Measurements from ENCODE around the gene ABCC11. TPM values are rescaled to one million over a fixed set of nuclear protein-coding genes. Genes with fewer than 3 reads are reported as not detected.

Gene ABCC11
- total and polyA plus RNA-seq, 2 of the 13 experiments (the other 11 are each of a cell fraction or from before 2014, with no cell fraction given): 1.0 to 1.4 TPM

- H4K20me1 ChIP-seq (ENCODE audit: insufficient read depth, low read length): no peaks in the 10 kb centered on the region
- ATAC-seq: no peak
- no peak overlapping the region for H2AFZ ChIP-seq (ENCODE audit: low read length)
- POLR2A ChIA-PET: interaction anchor here (1.6 kb wide), 1 partner anchor 47 kb away, joined by 3 read pairs; the partner anchor contains the start of gene LONP2
- DNase-seq (ENCODE audit: low spot score): no peak
- H3K36me3 ChIP-seq (replicated peaks in 1 of 2; ENCODE audit: control insufficient read depth in 1 of 2, insufficient read depth in 2 of 2, low read length in 2 of 2): peaks cover 12 to 60% of the 10 kb centered on the region in 2 experiments
- intact Hi-C loops (cut with micrococcal nuclease; ENCODE audit: unreplicated experiment) (no loop called here), in situ Hi-C loops (cut with HindIII; ENCODE audit: extremely low pct_ligation_motif_present, low pct_unique_long_range_greater_than_20kb) (no loop called here)
- H3K79me2 ChIP-seq (ENCODE audit: insufficient read depth, low read length): no peaks in the 10 kb centered on the region
- no peak for FAIRE-seq
- H3K9ac ChIP-seq (ENCODE audit: insufficient read depth, low read depth, low read length): no peak overlapping the region
- 96% methylated on average over 3 of the region's 3 CpGs for WGBS (ENCODE audit: low lambda C conversion rate)
- H3K4me2 ChIP-seq (ENCODE audit: low read depth, low read length): no peak overlapping the region
- peaks cover 15% of the 10 kb centered on the region for H3K4me1 ChIP-seq (ENCODE audit: insufficient read depth, low read length)
- no peak overlapping the region for H3K27ac ChIP-seq (ENCODE audit: extremely low read length, insufficient read depth, low read length)
- no peak overlapping the region for H3K4me3 ChIP-seq (replicated peaks in 1 of 3; ENCODE audit: insufficient read depth in 1 of 3, low read depth in 2 of 3, low read length in 3 of 3)
- TF ChIP-seq POGZ (CRISPR knock-in tag; IDR thresholded peaks at IDR 0.05) (no peak), BRCA1 (CRISPR knock-in tag; IDR thresholded peaks at IDR 0.05) (no peak), BCLAF1 (IDR thresholded peaks at IDR 0.05) (no peak), MZF1 (CRISPR knock-in tag; IDR thresholded peaks at IDR 0.05; ENCODE audit: borderline replicate concordance) (no peak), GFI1 (CRISPR knock-in tag; IDR thresholded peaks at IDR 0.05; ENCODE audit: borderline replicate concordance) (no peak), ZNF451 (CRISPR knock-in tag; IDR thresholded peaks at IDR 0.05) (no peak), NFIB (CRISPR knock-in tag; IDR thresholded peaks at IDR 0.05; ENCODE audit: borderline replicate concordance) (no peak), ZNF296 (CRISPR knock-in tag; conservative IDR thresholded peaks at IDR 0.05) (no peak), TOE1 (CRISPR knock-in tag; IDR thresholded peaks at IDR 0.05) (no peak), TCF7 (IDR thresholded peaks at IDR 0.05; ENCODE audit: low read depth) (no peak), PHB2 (IDR thresholded peaks at IDR 0.05; ENCODE audit: partially characterized antibody) (no peak), MAF1 (CRISPR knock-in tag; IDR thresholded peaks at IDR 0.05; ENCODE audit: borderline replicate concordance) (no peak), ETV6 (CRISPR knock-in tag; conservative IDR thresholded peaks at IDR 0.05) (no peak)
- TF ChIP-seq, protein P1, sequence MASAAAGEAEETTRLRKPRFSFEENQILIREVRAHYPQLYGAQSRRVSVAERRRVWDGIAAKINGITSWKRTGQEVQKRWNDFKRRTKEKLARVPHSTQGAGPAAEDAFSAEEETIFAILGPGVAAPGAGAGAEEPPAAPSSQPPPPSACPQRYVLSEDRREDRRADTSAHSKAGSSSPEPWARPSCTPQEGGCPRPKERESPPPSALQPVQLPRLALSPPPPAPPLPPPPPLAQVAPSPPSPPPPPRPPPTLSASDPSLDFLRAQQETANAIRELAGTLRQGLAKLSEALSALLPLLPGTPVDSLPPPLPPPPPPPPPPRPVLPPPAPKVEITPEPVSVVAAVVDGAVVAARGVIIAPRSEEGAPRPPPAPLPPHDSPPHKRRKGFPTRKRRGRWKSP (CRISPR knock-in tag; IDR thresholded peaks at IDR 0.05): no peak
- TF ChIP-seq, protein P2, sequence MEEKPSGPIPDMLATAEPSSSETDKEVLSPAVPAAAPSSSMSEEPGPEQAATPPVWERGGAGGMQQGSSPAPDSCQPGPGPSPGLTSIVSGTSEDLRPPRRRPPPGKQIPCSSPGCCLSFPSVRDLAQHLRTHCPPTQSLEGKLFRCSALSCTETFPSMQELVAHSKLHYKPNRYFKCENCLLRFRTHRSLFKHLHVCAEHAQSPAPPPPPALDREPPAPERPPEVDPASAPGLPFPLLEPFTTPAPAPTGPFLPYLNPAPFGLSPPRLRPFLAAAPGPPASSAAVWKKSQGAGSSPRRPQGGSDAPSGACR (CRISPR knock-in tag; IDR thresholded peaks at IDR 0.05): no peak
- TF ChIP-seq, protein P3, sequence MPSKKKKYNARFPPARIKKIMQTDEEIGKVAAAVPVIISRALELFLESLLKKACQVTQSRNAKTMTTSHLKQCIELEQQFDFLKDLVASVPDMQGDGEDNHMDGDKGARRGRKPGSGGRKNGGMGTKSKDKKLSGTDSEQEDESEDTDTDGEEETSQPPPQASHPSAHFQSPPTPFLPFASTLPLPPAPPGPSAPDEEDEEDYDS (CRISPR knock-in tag; IDR thresholded peaks at IDR 0.05): no peak
- H3K27me3 ChIP-seq (ENCODE audit: control insufficient read depth in 1 of 2, insufficient read depth in 2 of 2, low read length in 2 of 2): no peaks in the 10 kb centered on the region
- CTCF ChIA-PET (ENCODE audit: low intra/inter-chr PET ratio, low total read pairs): no interaction called here
- BruUV-seq (replicated peaks): no TSS peak
- H3K9me3 ChIP-seq (ENCODE audit: low read length): peaks cover 11% of the 10 kb centered on the region
Measured at GRCh38 chr16:48291303-48291702, 44.0 kb upstream of the ABCC11 start.

All from HepG2 (cell line).